ENCODE results near the gene KCNG3.

The KCNG3 gene

DNA sequence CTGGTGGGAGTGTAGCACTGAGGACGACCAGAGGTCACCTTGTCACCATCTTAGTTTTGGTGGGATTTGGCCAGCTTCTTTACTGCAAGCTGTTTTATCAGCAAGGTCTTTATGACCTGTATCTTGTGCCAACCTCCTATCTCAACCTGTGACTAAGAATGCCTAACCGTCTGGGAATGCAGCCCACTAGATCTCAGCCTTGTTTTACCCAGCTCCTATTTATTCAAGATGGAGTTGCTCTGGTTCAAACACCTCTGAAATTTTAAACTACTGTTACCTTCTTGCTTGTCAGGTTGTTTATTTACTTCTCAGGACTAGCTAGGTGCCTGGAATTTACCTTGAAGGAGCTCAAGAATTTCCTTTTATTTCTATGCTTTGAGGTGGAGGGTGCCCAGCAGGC is 9.5 kb upstream of the KCNG3 start:
- no peaks in the 10 kb centered on the region for H3K9me3 Mint-ChIP-seq

DNA sequence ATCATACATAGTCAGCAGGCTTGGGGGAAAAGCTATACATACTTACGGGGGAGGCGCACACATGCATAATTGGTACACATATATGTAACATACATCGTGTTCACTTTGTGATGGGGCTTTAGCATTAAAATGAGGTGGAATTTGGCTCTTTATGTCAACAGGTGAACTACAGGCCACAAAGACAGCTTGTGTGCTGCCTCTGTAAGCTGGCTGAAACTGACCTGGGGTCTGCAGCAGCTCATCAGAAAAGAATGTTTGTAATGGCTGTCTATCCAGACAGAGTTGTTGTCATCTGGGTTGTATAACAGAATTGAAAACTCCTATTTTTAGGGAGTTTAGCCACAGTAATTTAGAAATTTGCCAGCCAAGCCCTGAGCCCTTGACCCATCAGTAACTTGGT is 4.7 kb upstream of the KCNG3 start:
- Mint-ChIP-seq H3K9me3 (no peaks in the 10 kb centered on the region), H3K27me3 (peaks cover 0 to 16% of the 10 kb centered on the region in 2 donors), H3K4me1 (ENCODE audit: low read depth in 2 of 2) (peaks cover 4% of the 10 kb centered on the region in 2 donors), H3K4me3 (no peak overlapping the region), H3K36me3 (ENCODE audit: insufficient read depth) (peaks cover 4% of the 10 kb centered on the region), H3K27ac (no peak overlapping the region)
- DNase-seq (no peak), ATAC-seq (replicated peaks) (no peak)

More for the DNA sequence above, 9.5 kb upstream of the KCNG3 start:
- ATAC-seq (replicated peaks) (no peak), DNase-seq (no peak)
- Mint-ChIP-seq H3K27me3 (peaks cover 12 to 21% of the 10 kb centered on the region in 2 donors), H3K27ac (no peak overlapping the region), H3K4me3 (no peak overlapping the region), H3K4me1 (ENCODE audit: low read depth in 2 of 2) (no peaks in the 10 kb centered on the region), H3K36me3 (ENCODE audit: insufficient read depth) (no peaks in the 10 kb centered on the region)

DNA sequence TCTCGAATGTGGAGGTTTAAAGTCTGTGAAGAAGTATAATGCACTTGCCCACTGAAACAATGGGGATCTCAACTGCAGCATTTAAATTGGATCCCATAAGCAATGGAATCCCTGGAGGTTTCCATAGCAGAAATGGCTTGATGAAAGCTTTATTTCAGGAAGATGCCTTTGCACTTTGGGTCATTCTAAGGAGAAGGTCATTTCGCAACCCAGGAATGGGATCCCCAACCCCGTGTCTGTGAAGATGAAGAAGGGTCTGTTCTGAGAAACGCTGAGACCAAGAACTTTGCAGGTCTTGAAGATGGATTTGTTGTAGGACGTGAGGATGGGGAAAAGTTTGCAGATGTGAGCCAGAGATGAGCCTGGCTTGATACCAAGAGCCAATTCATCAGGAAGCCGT is 1.8 kb upstream of the KCNG3 start:
- no peak overlapping the region for H3K4me3 Mint-ChIP-seq
- no peaks in the 10 kb centered on the region for H3K9me3 Mint-ChIP-seq
- DNase-seq = no peak
- H3K4me1 Mint-ChIP-seq (ENCODE audit: low read depth in 2 of 2) = peaks cover 4% of the 10 kb centered on the region in 2 donors
- ATAC-seq (replicated peaks) = no peak
- no peak overlapping the region for H3K27ac Mint-ChIP-seq
- H3K27me3 Mint-ChIP-seq = peaks cover 6 to 26% of the 10 kb centered on the region in 2 donors
- peaks cover 4% of the 10 kb centered on the region for H3K36me3 Mint-ChIP-seq (ENCODE audit: insufficient read depth)

- Mint-ChIP-seq H3K9me3 (no peaks in the 10 kb centered on the region), H3K4me3 (peak overlapping the region; percentile 86 to 92), H3K27me3 (peaks cover 6 to 26% of the 10 kb centered on the region in 2 donors), H3K36me3 (ENCODE audit: insufficient read depth) (peaks cover 4% of the 10 kb centered on the region), H3K4me1 (ENCODE audit: low read depth in 2 of 2) (peaks cover 4% of the 10 kb centered on the region in 2 donors), H3K27ac (peak overlapping the region in 1 of 2 donors; percentile 85)
- ATAC-seq (replicated peaks) = no peak
- no peak for DNase-seq
These were observed 1.4 kb upstream of the KCNG3 start for GRCh38 chr2:42495234-42495581.

GRCh38 chr2:42494355-42495233 is 812 bp upstream of the KCNG3 start:
- H3K36me3 Mint-ChIP-seq (ENCODE audit: insufficient read depth) = peaks cover 4% of the 10 kb centered on the region
- no peaks in the 10 kb centered on the region for H3K9me3 Mint-ChIP-seq
- H3K27me3 Mint-ChIP-seq = peaks cover 11 to 26% of the 10 kb centered on the region in 2 donors
- peaks cover 4% of the 10 kb centered on the region in 2 donors for H3K4me1 Mint-ChIP-seq (ENCODE audit: low read depth in 2 of 2)
- H3K27ac Mint-ChIP-seq = peak overlapping the region; percentile 34 to 85
- H3K4me3 Mint-ChIP-seq = peak overlapping the region; percentile 86 to 92
- peak; percentile 64 for ATAC-seq (replicated peaks)
- DNase-seq = peak; percentile 55 to 63 (median 60)

DNA sequence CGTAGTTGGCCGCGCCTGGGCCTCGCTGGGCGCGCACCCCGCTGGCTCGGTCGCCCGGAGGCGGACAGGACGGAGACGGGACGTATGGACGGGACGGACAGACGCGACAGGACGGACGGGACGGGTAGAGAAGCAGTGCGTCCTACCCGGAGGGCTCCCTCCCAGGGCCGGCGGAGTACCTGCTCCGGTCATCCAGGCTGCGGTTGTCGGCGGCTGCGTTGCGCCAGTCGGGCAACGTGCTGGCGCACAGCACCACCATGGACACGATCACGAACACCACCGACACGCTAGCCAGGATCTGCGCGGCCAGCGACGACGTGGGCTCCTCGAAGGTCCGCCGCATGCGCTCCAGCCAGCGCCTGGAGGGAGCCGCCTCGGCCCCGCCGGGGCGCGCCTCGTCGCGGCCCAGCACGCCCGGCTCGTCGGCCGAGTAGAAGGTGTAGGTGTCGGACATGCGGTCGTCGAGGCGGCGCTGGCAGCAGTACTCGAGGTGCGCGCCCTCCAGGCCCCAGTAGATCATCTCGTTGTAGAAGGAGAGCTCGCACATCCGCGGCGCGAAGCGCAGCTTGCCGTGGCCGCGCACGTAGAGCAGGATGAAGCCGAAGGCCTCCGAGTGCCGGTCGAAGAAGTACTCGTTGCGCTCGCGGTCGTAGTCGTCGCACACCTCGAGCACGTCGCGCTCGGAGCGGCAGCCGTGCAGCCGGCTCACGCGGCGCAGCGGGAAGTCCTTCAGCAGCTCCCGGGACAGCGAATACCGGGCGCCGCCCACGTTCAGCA is 903 bp downstream of the KCNG3 start:
- Mint-ChIP-seq H3K36me3 (ENCODE audit: insufficient read depth) (peaks cover 4% of the 10 kb centered on the region), H3K9me3 (no peaks in the 10 kb centered on the region), H3K4me3 (peak overlapping the region; percentile 38 to 40), H3K27me3 (peaks cover 11 to 18% of the 10 kb centered on the region in 2 donors), H3K4me1 (ENCODE audit: low read depth in 2 of 2) (peaks cover 4% of the 10 kb centered on the region in 2 donors), H3K27ac (no peak overlapping the region)
- peak; percentile 12 for ATAC-seq (replicated peaks)
- DNase-seq = peak in 1 of 3 experiments; percentile 5

DNA sequence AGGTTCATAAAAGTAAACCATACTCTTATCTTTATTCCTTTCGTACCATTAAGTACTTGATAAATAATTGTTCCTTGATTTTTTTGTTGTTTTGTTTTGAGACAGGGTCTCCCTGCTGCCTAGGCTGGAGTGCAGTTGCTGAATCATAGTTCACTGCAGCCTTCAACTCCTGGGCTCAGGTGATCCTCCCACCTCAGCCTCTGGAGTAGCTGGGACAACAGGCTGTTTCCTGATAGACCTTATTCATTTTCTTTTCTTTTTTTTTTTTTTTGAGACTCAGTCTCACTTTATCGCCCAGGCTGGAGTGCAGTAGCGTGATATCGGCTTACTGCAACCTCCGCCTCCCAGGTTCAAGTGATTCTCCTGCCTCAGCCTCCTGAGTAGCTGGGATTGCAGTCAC is 5.5 kb downstream of the KCNG3 start:
- no peaks in the 10 kb centered on the region for H3K9me3 Mint-ChIP-seq
- ATAC-seq (replicated peaks) = no peak
- no peak for DNase-seq
- H3K27me3 Mint-ChIP-seq = peaks cover 10 to 19% of the 10 kb centered on the region in 2 donors
- no peak overlapping the region for H3K27ac Mint-ChIP-seq
- no peaks in the 10 kb centered on the region for H3K4me1 Mint-ChIP-seq (ENCODE audit: low read depth in 2 of 2)
- H3K36me3 Mint-ChIP-seq (ENCODE audit: insufficient read depth) = no peaks in the 10 kb centered on the region
- no peak overlapping the region for H3K4me3 Mint-ChIP-seq

- Mint-ChIP-seq H3K27me3 (peaks cover 0 to 17% of the 10 kb centered on the region in 2 donors), H3K36me3 (ENCODE audit: insufficient read depth) (no peaks in the 10 kb centered on the region), H3K4me1 (ENCODE audit: low read depth in 2 of 2) (no peaks in the 10 kb centered on the region), H3K27ac (no peak overlapping the region), H3K9me3 (no peaks in the 10 kb centered on the region), H3K4me3 (no peak overlapping the region)
- DNase-seq (no peak), ATAC-seq (replicated peaks) (no peak)
These were observed 7.5 kb downstream of the KCNG3 start for GRCh38 chr2:42486145-42486906.

DNA sequence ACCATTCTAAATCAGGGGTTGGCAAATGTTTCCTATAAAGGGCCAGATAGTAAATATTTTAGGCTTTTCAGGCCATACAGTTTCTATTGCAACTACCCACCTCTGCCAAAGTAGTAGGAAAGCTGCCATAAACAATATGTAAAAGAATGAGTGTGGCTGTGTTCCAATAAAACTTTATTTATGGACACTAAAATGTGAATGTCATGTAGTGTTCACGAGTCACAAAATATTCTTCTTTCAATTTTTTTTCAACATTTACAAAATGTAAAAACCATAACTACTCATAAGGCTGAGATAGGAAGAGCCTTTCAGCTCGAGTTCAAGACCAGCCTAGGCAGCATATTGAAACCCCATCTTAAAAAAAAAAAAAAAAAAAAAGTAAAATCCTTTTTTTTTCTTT is 13.4 kb downstream of the KCNG3 start:
- Mint-ChIP-seq H3K4me1 (ENCODE audit: low read depth in 2 of 2) (no peaks in the 10 kb centered on the region), H3K36me3 (ENCODE audit: insufficient read depth) (no peaks in the 10 kb centered on the region), H3K27me3 (peaks cover 0 to 5% of the 10 kb centered on the region in 2 donors), H3K4me3 (no peak overlapping the region), H3K27ac (no peak overlapping the region), H3K9me3 (no peaks in the 10 kb centered on the region)
- DNase-seq (no peak), ATAC-seq (replicated peaks) (no peak)

- ATAC-seq (replicated peaks) = no peak
- Mint-ChIP-seq H3K4me3 (no peak overlapping the region), H3K27ac (no peak overlapping the region), H3K36me3 (ENCODE audit: insufficient read depth) (no peaks in the 10 kb centered on the region), H3K27me3 (no peaks in the 10 kb centered on the region), H3K9me3 (no peaks in the 10 kb centered on the region), H3K4me1 (ENCODE audit: low read depth in 2 of 2) (no peaks in the 10 kb centered on the region)
- DNase-seq = no peak
These were observed 18.9 kb downstream of the KCNG3 start for GRCh38 chr2:42474765-42475454.

DNA sequence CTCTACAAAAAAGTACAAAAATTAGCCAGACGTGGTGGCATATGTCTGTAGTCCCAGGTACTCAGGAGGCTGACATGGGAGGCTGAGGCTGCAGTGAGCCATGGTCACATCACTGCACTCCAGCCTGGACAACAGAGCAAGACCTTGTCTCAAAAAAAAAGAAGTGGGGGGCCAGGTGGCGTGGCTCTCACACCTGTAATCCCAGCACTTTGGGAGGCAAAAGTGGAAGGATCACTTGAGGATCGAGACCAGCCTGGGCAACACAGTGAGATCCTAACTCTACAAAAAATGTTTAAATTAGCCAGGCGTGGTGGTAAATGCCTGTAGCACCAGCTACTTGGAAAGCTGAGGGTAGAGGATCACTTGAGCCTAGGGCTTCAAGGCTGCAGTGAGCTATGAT is 23.1 kb downstream of the KCNG3 start:
- H3K27me3 Mint-ChIP-seq = no peaks in the 10 kb centered on the region
- H3K9me3 Mint-ChIP-seq = no peaks in the 10 kb centered on the region
- no peak overlapping the region for H3K27ac Mint-ChIP-seq
- DNase-seq (no peak), ATAC-seq (replicated peaks) (no peak)
- no peak overlapping the region for H3K4me3 Mint-ChIP-seq
- no peaks in the 10 kb centered on the region for H3K4me1 Mint-ChIP-seq (ENCODE audit: low read depth in 2 of 2)
- H3K36me3 Mint-ChIP-seq (ENCODE audit: insufficient read depth) = no peaks in the 10 kb centered on the region

DNA sequence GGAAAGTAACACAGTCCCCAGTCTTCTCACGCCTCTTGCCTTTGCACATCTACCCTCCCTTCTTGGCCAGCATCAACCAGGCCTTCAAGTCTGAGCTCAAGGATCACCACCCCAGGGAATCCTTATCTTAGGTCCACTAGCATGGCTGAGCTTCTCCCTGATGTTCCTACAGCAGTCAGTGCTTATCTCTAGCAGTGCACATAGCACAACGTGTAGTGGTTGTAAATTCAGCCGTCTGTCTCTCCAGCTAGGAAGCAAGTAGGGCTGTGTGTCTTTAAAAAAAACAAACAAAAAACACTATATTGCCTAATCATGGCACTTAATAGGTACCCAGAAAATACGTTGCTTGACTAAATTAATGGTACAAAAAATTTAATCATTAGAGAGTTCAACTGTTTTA is 29.2 kb downstream of the KCNG3 start:
- no peak for ATAC-seq (replicated peaks)
- Mint-ChIP-seq H3K36me3 (ENCODE audit: insufficient read depth) (no peaks in the 10 kb centered on the region), H3K27ac (no peak overlapping the region), H3K4me1 (ENCODE audit: low read depth in 2 of 2) (no peaks in the 10 kb centered on the region), H3K27me3 (peaks cover 12 to 18% of the 10 kb centered on the region in 2 donors), H3K4me3 (no peak overlapping the region), H3K9me3 (no peaks in the 10 kb centered on the region)
- no peak for DNase-seq

- DNase-seq = no peak
- Mint-ChIP-seq H3K27me3 (peaks cover 23 to 28% of the 10 kb centered on the region in 2 donors), H3K4me3 (no peak overlapping the region), H3K9me3 (no peaks in the 10 kb centered on the region), H3K36me3 (ENCODE audit: insufficient read depth) (no peaks in the 10 kb centered on the region), H3K4me1 (ENCODE audit: low read depth in 2 of 2) (no peaks in the 10 kb centered on the region), H3K27ac (no peak overlapping the region)
- ATAC-seq (replicated peaks) = no peak
These were observed 30.2 kb downstream of the KCNG3 start for GRCh38 chr2:42463570-42463969.
